Lung (tissue), 12 donors: ENCODE measurements around the gene PARP14. TPM values are rescaled to one million over a fixed set of nuclear protein-coding genes. Genes with fewer than 3 reads are reported as not detected.
"Not testable (repeated sequence)": the region's sequence is repeated elsewhere in the genome, so short reads cannot be mapped to it uniquely, and the experiment has no call there.

ENCODE experiments used
- ATAC-seq: fragments of 200-7000 bp; cut with Tn5 transposase; one replicate; pipeline ENCODE4 v1.9.1; 2020; ENCODE audit warnings: moderate number of reproducible peaks; ENCODE audit not compliant: insufficient read depth, low FRiP score
- DNase-seq, 3 donors: peaks; one replicate each; pipeline ENCODE4 v3.0.0-alpha.2; 2013 to 2017
- H3K27ac ChIP-seq, 2 donors: one replicate each; pipeline ENCODE4 v1.5.1; 2013; ENCODE audit warnings: mild to moderate bottlenecking in 2 of 2, moderate library complexity in 2 of 2, control low read depth in 1 of 2, inconsistent platforms in 1 of 2, low read depth in 1 of 2, low read length in 1 of 2
- H3K27me3 ChIP-seq, 3 donors: one replicate each; pipeline ENCODE4 v1.5.1; 2013; ENCODE audit warnings: low read length in 2 of 3; ENCODE audit not compliant: control insufficient read depth in 3 of 3, insufficient read depth in 3 of 3
- H3K36me3 ChIP-seq, 4 donors: one replicate each; pipeline ENCODE4 v1.5.1; 2013; ENCODE audit warnings: low read length in 4 of 4, mild to moderate bottlenecking in 1 of 4, moderate library complexity in 1 of 4; ENCODE audit not compliant: control insufficient read depth in 4 of 4, insufficient read depth in 4 of 4
- H3K4me1 ChIP-seq, 5 donors: one replicate each; pipeline ENCODE4 v1.5.1; 2013; ENCODE audit warnings: low read length in 5 of 5, mild to moderate bottlenecking in 2 of 5, moderate library complexity in 1 of 5; ENCODE audit not compliant: control insufficient read depth in 5 of 5, insufficient read depth in 5 of 5
- H3K4me3 ChIP-seq: one replicate; pipeline ENCODE4 v1.5.1; 2013; ENCODE audit warnings: mild to moderate bottlenecking, control low read depth, moderate library complexity
- H3K9ac ChIP-seq, 2 donors: one replicate each; pipeline ENCODE4 v1.5.1; 2013; ENCODE audit warnings: low read length in 2 of 2, control low read depth in 1 of 2; ENCODE audit not compliant: insufficient read depth in 1 of 2
- H3K9me3 ChIP-seq, 4 donors: one replicate each; pipeline ENCODE4 v1.5.1; 2013; ENCODE audit warnings: low read length in 3 of 4, mild to moderate bottlenecking in 1 of 4, moderate library complexity in 1 of 4; ENCODE audit not compliant: control insufficient read depth in 4 of 4, insufficient read depth in 3 of 4
- CTCF ChIP-seq: IDR thresholded peaks from 2 replicates; pipeline ENCODE4 v1.5.1; 2012; ENCODE audit warnings: mild to moderate bottlenecking; ENCODE audit errors: control extremely low read depth, extremely low read depth
- WGBS, 2 donors: extraction: QIAGEN DNeasy Blood & Tissue Kit; methylation state at CpG; one replicate each; pipeline ENCODE4 v1.1.7; 2013; 5-methylcytosine and 5-hydroxymethylcytosine counted together
- polyA plus RNA-seq, 2 donors: library from polyadenylated mRNA; stranded (reverse); fragments of 200-250 nt; gene quantifications; one replicate each; pipeline ENCODE4 v1.2.1, GENCODE V29; 2013
- total RNA-seq, 2 donors: library from RNA; depleted of rRNA in 1 of 2; stranded (reverse); fragments of >200 nt in 1 of 2; gene quantifications; one replicate each; pipeline ENCODE4 v1.2.1, GENCODE V29; 2014 to 2021
- donor health status: control.
- donor health status: control.
- donor health status: Bipolar disorder and iron deficiency.
- donor health status: healthy.
- donor health status: DM: yes; HTN: yes; CAD: no.

The PARP14 gene
- total and polyA plus RNA-seq, 4 donors: 25.6 to 118 (median 54.1) TPM

GRCh38 chr3:122658336-122658735 lies 22.3 kb upstream of the PARP14 start:
- DNase-seq, H3K9me3 ChIP-seq, H3K9ac ChIP-seq, H3K27ac ChIP-seq, H3K36me3 ChIP-seq, H3K4me3 ChIP-seq, H3K4me1 ChIP-seq, ATAC-seq, H3K27me3 ChIP-seq: not testable (repeated sequence)
- 95 to 98% methylated on average over 4 of the region's 4 CpGs for WGBS, 2 donors

- H3K36me3 ChIP-seq: no peaks in the 10 kb centered on the region
- 66 to 76% methylated on average over 14 of the region's 14 CpGs for WGBS, 2 donors
- TF ChIP-seq CTCF: no peak
- H3K9me3 ChIP-seq: peaks cover 0 to 5% (median 0%) of the 10 kb centered on the region in 4 donors
- H3K27me3 ChIP-seq: no peaks in the 10 kb centered on the region
- no peak for ATAC-seq
- no peak overlapping the region for H3K27ac ChIP-seq
- H3K9ac ChIP-seq: no peak overlapping the region
- H3K4me1 ChIP-seq: no peaks in the 10 kb centered on the region
- no peak overlapping the region for H3K4me3 ChIP-seq
- no peak for DNase-seq
Observed at GRCh38 chr3:122660297-122660974, 20.2 kb upstream of the PARP14 start.

- H3K9me3 ChIP-seq: peaks cover 0 to 5% (median 0%) of the 10 kb centered on the region in 4 donors
- no peaks in the 10 kb centered on the region for H3K27me3 ChIP-seq
- H3K4me3 ChIP-seq: no peak overlapping the region
- H3K4me1 ChIP-seq: no peaks in the 10 kb centered on the region
- ATAC-seq (no peak), DNase-seq (no peak)
- WGBS, 2 donors: 80 to 88% methylated on average over 13 of the region's 13 CpGs
- H3K27ac ChIP-seq: no peak overlapping the region
- H3K36me3 ChIP-seq: no peaks in the 10 kb centered on the region
- no peak overlapping the region for H3K9ac ChIP-seq
- no peak for TF ChIP-seq CTCF
Observed at GRCh38 chr3:122661633-122662032, 19.0 kb upstream of the PARP14 start.

- no peak overlapping the region for H3K27ac ChIP-seq
- peaks cover 0 to 5% (median 0%) of the 10 kb centered on the region in 4 donors for H3K9me3 ChIP-seq
- no peaks in the 10 kb centered on the region for H3K27me3 ChIP-seq
- no peak for DNase-seq
- no peaks in the 10 kb centered on the region for H3K4me1 ChIP-seq
- WGBS, 2 donors: 74 to 93% methylated on average over 2 of the region's 2 CpGs
- TF ChIP-seq CTCF: no peak
- no peak overlapping the region for H3K9ac ChIP-seq
- ATAC-seq: no peak
- no peak overlapping the region for H3K4me3 ChIP-seq
- no peaks in the 10 kb centered on the region for H3K36me3 ChIP-seq
Observed at GRCh38 chr3:122662505-122662904, 18.1 kb upstream of the PARP14 start.
